Upper lobe of left lung (tissue), 6 donors: Measurements from ENCODE around the gene CPVL. TPM values are rescaled to one million over a fixed set of nuclear protein-coding genes. Genes with fewer than 3 reads are reported as not detected.
A peak's percentile ranks its signal among the peaks of the same experiment; 100 is the strongest.

Experiments used
- ATAC-seq, 2 donors: fragments of 200-7000 bp; cut with Tn5 transposase; one replicate each; pipeline ENCODE4 v1.9.1; 2022; ENCODE audit warnings: mild to moderate bottlenecking in 2 of 2, moderate library complexity in 2 of 2; ENCODE audit not compliant: low FRiP score in 2 of 2
- DNase-seq, 2 donors: peaks; one replicate each; pipeline ENCODE4 v3.0.0-alpha.2; 2019 to 2020
- H3K27ac ChIP-seq, 4 donors: fragments of 200-600 bp; sonication (generic); one replicate each; pipeline ENCODE4 v1.5.1; 2016 to 2019
- H3K27me3 ChIP-seq, 4 donors: fragments of 200-600 bp; sonication (generic); one replicate each; pipeline ENCODE4 v1.5.1; 2017 to 2019
- H3K36me3 ChIP-seq, 4 donors: fragments of 200-600 bp; sonication (generic); one replicate each; pipeline ENCODE4 v1.5.1; 2016 to 2019
- H3K4me1 ChIP-seq, 4 donors: fragments of 200-600 bp; sonication (generic); one replicate each; pipeline ENCODE4 v1.5.1; 2018 to 2019
- H3K4me3 ChIP-seq, 4 donors: fragments of 200-600 bp; sonication (generic); one replicate each; pipeline ENCODE4 v1.5.1; 2017 to 2019; ENCODE audit warnings: mild to moderate bottlenecking in 2 of 4, moderate library complexity in 1 of 4
- H3K9me3 ChIP-seq, 4 donors: fragments of 200-600 bp; sonication (generic); one replicate each; pipeline ENCODE4 v1.5.1; 2018 to 2019
- EP300 ChIP-seq, 4 donors: sonication (generic); formaldehyde crosslinking; IDR thresholded peaks; one replicate each; pipeline ENCODE4 v1.5.1; 2017; ENCODE audit warnings: antibody characterized with exemption in 4 of 4, control low read depth in 2 of 4
- POLR2A ChIP-seq, 4 donors: fragments of 450-650 bp; IDR thresholded peaks; one replicate each; pipeline ENCODE4 v1.5.1; 2016 to 2017; ENCODE audit warnings: antibody characterized with exemption in 4 of 4, mild to moderate bottlenecking in 2 of 4
- POLR2AphosphoS5 ChIP-seq, 2 donors: sonication (generic); formaldehyde crosslinking; IDR thresholded peaks; one replicate each; pipeline ENCODE4 v1.5.1; 2017; ENCODE audit warnings: antibody characterized with exemption in 2 of 2
- WGBS, 2 donors: methylation state at CpG; one replicate each; pipeline ENCODE4 v1.1.5; 2017 to 2018; 5-methylcytosine and 5-hydroxymethylcytosine counted together
- total RNA-seq, 6 donors: library from RNA; depleted of rRNA in 4 of 6; stranded (reverse); fragments of >200 nt in 4 of 6; gene quantifications; one replicate each; pipeline versions ENCODE4 v1.1.0 to v1.2.1, GENCODE V29; 2016 to 2021
- TF ChIP-seq, protein P1 (sequence below), 6 experiments: fragments of 450-650 bp in 4 of 6; fragments of 200-600 bp in 2 of 6; sonication (generic) in 2 of 6; IDR thresholded peaks; one replicate each; pipeline ENCODE4 v1.5.1; 2016 to 2019; ENCODE audit warnings: antibody characterized with exemption in 6 of 6
- donor health status: DM: no; HTN: no; CAD: no; lungs with moderate emphysema.
- donor health status: DM: no; HTN: yes; CAD: no; lungs with severe emphysema.

CPVL gene
- total RNA-seq, 6 donors from 2014 or later = 4.6 to 47.4 (median 23.2) TPM

DNA sequence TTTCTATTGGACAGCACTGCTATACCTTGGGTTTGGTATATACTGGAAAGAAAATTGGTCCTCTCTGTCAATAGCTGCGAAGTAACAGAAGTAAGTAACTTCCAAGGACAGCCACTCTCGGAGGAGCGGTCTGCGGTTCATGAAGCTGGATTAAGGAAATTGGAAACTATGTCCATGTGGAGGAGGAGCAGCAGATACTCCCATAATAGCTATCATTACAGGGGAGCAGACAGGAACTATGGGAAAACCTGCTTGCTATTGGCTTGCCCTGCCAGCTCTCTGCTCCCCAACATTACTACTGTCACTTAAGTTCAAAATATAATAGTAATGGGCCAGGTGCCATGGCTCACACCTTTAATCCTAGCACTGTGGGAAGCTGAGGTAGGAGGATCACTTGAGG, 104.3 kb downstream of the CPVL start:
- no peak overlapping the region for H3K27ac ChIP-seq
- TF ChIP-seq EP300 (IDR thresholded peaks at IDR 0.05) (no peak), POLR2A (IDR thresholded peaks at IDR 0.05) (no peak), POLR2AphosphoS5 (IDR thresholded peaks at IDR 0.05) (no peak)
- TF ChIP-seq, protein P1, sequence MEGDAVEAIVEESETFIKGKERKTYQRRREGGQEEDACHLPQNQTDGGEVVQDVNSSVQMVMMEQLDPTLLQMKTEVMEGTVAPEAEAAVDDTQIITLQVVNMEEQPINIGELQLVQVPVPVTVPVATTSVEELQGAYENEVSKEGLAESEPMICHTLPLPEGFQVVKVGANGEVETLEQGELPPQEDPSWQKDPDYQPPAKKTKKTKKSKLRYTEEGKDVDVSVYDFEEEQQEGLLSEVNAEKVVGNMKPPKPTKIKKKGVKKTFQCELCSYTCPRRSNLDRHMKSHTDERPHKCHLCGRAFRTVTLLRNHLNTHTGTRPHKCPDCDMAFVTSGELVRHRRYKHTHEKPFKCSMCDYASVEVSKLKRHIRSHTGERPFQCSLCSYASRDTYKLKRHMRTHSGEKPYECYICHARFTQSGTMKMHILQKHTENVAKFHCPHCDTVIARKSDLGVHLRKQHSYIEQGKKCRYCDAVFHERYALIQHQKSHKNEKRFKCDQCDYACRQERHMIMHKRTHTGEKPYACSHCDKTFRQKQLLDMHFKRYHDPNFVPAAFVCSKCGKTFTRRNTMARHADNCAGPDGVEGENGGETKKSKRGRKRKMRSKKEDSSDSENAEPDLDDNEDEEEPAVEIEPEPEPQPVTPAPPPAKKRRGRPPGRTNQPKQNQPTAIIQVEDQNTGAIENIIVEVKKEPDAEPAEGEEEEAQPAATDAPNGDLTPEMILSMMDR (IDR thresholded peaks at IDR 0.05) = no peak
- DNase-seq = no peak

DNA sequence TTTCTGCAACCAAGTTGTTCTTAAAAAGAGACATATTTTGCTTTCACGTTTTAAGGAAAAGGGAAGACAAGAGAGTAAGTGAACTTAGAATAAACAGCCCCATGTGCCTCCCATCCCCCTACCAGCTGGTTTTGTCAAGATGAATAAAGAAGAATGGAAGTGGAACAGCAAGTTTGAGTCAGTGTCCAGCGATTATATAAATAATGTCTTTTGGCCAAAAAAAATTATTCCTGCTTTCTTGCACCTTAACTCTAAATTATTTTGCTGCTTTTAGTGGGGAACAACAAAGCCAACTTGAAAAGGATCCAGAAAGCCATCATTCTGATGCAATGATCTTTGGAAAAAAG, 105.8 kb downstream of the CPVL start:
- TF ChIP-seq EP300 (IDR thresholded peaks at IDR 0.05) = no peak
- no peak for TF ChIP-seq POLR2A (IDR thresholded peaks at IDR 0.05)
- no peak for TF ChIP-seq POLR2AphosphoS5 (IDR thresholded peaks at IDR 0.05)
- TF ChIP-seq, protein P1 (IDR thresholded peaks at IDR 0.05) = no peak
- ATAC-seq = no peak
- 54 to 61% methylated on average over 2 of the region's 2 CpGs for whole genome bisulfite sequencing, 2 donors

More for the DNA sequence above, 104.3 kb downstream of the CPVL start:
- no peaks in the 10 kb centered on the region for H3K36me3 ChIP-seq
- WGBS, 2 donors = 95 to 98% methylated on average over 4 of the region's 4 CpGs
- H3K4me1 ChIP-seq = peaks cover 0 to 5% (median 0%) of the 10 kb centered on the region in 4 donors
- ATAC-seq = no peak
- H3K4me3 ChIP-seq = no peak overlapping the region
- H3K27me3 ChIP-seq = no peaks in the 10 kb centered on the region
- no peaks in the 10 kb centered on the region for H3K9me3 ChIP-seq

DNA sequence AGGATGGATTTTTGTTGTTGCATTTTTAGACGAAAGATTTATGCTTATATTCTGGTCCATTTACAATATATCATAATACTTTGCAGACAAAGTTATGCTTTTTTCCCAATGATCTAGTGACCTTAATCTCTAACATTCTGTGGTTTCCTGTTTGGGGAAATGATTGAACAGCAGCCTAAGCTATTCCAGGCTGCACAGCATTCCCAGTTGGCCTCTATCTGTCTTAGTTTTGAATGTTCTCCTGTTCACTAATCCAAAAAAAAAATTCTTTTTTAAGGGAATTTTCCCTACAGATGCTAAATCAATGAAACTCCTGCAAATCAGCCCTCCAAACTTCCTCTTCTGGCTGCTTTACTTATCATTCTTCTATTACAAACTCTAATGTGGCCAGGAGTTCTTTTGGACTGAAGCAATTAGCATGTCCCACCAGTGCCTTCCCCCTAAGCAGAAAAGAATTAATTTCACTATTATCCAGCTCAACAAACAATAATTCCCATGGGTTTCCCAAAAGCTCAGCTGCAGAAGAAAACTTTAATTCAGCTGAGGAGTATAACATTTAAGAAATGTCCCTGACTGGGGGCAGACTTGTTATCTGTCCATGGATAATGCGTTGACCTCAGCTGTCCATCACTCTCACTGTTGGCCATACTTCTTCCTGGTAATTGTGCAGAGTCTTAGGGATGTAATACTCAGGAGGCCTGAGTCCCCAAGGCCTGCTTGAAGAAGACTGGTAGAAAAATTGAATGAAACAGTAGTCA, 106.3 kb downstream of the CPVL start:
- Histone ChIP-seq H3K27ac (no peak overlapping the region), H3K36me3 (no peaks in the 10 kb centered on the region), H3K9me3 (no peaks in the 10 kb centered on the region), H3K4me3 (no peak overlapping the region), H3K4me1 (peaks cover 0 to 5% (median 0%) of the 10 kb centered on the region in 4 donors), H3K27me3 (no peaks in the 10 kb centered on the region)
- ATAC-seq (peak in 1 of 2 donors; percentile 50), DNase-seq (no peak)
- 51 to 58% methylated on average over 2 of the region's 2 CpGs for WGBS, 2 donors
- TF ChIP-seq, protein P1 (IDR thresholded peaks at IDR 0.05) = no peak
- TF ChIP-seq POLR2A (IDR thresholded peaks at IDR 0.05) (no peak), POLR2AphosphoS5 (IDR thresholded peaks at IDR 0.05) (no peak), EP300 (IDR thresholded peaks at IDR 0.05) (no peak)

More for the DNA sequence above, 105.8 kb downstream of the CPVL start:
- Histone ChIP-seq H3K4me1 (peaks cover 0 to 5% (median 0%) of the 10 kb centered on the region in 4 donors), H3K27me3 (no peaks in the 10 kb centered on the region), H3K36me3 (no peaks in the 10 kb centered on the region), H3K4me3 (no peak overlapping the region), H3K9me3 (no peaks in the 10 kb centered on the region), H3K27ac (no peak overlapping the region)
- no peak for DNase-seq

DNA sequence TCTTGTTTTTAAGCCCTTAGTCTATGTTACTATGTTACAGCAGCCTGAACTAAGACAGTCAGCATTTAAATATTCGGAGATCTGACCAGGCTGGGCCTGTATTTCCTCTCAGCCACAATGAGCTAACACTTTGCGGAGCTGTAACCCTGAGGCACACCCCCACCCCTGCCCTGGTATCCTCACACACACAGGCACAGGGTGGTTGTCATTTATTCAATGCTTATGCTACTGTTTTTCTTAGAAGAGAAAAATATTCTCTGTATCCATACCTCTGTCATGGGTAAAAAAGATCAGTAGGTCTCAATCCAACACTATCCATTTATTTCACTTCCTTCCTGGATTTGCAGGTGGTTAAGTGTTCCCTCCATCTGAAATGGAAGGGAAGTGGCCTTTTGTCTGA, 107.9 kb downstream of the CPVL start:
- Histone ChIP-seq H3K9me3 (no peaks in the 10 kb centered on the region), H3K27me3 (no peaks in the 10 kb centered on the region), H3K4me3 (no peak overlapping the region), H3K27ac (no peak overlapping the region), H3K4me1 (peaks cover 0 to 6% (median 0%) of the 10 kb centered on the region in 4 donors), H3K36me3 (no peaks in the 10 kb centered on the region)
- 70 to 73% methylated on average over 2 of the region's 2 CpGs for WGBS, 2 donors
- DNase-seq (no peak), ATAC-seq (peak in 1 of 2 donors; percentile 38)
- TF ChIP-seq, protein P1 (IDR thresholded peaks at IDR 0.05) = no peak
- TF ChIP-seq EP300 (IDR thresholded peaks at IDR 0.05) (no peak), POLR2A (IDR thresholded peaks at IDR 0.05) (no peak), POLR2AphosphoS5 (IDR thresholded peaks at IDR 0.05) (no peak)
